Effector CD4-positive, alpha-beta T cell (primary cell): ENCODE data around the gene OLFM1.
"Not testable (repeated sequence)": the region's sequence is repeated elsewhere in the genome, so short reads cannot be mapped to it uniquely, and the experiment has no call there.

Source experiments
- DNase-seq: peaks from one replicate; pipeline ENCODE4 v3.0.0-alpha.2; 2020

The OLFM1 gene

DNA sequence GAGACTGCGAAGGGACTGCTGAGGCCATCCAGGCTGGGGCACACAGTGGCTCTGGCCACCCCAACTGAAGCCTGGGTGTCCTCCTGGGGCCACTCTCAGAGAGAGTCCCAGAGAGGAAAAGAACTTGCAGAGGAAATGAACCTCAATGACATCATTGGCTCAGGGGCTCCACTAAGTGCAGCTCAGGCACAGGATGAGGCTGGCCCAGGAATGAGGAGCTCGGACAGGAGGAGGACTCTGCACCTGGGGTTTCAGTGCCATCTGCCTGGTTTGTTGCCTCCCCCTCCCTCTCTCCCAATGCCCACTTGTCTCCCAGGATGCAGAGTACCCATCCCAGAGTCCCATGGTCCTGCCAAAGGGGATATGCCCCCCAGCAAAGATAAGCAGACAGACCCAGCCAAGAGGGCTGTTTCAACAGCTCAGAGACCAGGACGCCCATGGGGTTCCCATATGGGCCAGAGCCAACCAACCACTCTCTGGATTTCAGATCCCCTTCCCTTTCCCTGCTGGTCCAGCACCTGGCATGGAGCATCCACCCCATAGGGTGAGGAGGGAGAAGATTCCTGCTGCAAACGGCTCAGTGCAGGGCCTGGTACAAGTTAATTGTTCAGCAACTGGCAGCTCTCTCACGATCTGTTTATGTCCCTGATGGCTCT is 26.9 kb upstream of the OLFM1 start:
- no peak for DNase-seq

DNA sequence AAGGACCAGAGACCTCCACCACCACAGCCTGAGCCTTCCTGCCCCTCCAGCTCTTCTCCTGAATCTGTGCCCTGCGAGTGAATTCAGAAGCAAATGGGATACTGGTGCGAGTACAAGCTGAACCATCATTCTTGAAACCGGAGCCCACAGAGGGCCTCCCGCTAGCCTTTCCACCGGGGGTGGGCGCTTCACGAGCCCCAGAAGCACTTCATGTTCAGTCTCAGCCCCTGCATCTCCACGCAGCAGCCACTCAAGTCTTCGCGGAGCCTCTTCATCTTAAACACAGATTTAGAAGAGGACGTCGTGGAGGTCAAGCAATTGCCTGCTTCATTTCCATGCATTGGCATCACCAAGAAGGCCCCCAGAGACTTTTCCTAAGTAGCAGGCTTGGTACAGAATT is 26.0 kb upstream of the OLFM1 start:
- no peak for DNase-seq

DNA sequence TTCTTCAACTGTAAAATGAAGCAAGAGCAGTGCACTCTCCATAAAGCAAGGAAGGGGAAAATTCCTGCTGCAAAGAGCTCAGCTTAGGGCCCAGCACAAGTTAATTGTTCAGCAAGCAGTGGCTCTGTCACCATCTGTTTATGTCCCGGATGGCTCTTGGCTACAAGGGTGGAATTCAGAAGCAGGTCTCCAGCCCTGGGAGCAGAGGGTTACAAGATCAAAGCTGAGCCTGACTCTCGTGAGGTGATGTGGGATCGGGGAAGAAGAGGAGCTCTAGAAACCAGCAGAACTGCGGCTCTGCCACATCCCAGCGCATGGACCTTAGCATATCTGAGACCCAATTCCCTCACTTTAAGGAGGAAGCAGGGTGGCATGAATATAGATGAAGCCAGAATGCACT is 25.2 kb upstream of the OLFM1 start:
- DNase-seq: no peak

- DNase-seq: not testable (repeated sequence)
Measured at GRCh38 chr9:135063466-135063865, 24.0 kb upstream of the OLFM1 start.

DNA sequence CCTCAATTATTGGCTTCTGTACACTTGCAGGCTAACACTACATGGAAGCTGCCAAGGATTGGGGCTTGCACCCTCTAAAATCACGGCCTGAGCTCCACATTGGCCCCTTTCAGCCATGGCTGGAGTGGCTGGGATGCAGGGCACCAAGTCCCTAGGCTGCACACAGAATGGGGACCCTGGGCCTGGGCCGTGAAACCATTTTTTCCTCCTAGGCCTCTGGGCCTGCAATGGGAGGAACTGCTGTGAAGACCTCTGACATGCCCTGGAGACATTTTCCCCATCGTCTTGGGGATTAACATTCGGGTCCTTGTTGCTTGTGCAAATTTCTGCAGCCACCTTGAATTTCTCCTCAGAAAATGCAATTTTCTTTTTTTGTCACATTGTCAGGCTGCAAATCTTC is 23.6 kb upstream of the OLFM1 start:
- DNase-seq: not testable (repeated sequence)

DNA sequence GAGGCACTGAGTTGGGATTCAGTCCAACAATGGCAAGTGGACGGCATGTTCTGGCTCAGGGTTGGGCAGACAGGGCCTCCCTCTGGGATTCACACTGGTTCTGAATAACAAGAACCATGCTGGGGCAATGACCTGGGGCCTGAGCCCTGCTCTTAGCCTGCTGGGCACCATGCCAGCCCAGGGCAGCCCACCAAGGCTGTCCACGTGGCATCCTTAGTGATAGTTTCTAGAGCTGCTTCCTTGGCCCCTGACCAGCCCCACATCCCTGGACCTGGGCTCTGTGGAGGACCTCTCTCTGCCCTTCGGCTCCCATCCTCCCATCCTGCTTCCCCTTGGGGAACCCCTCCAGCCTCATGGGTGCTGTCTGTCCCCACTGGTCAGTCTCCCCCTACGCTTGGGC is 22.3 kb upstream of the OLFM1 start:
- no peak for DNase-seq

DNA sequence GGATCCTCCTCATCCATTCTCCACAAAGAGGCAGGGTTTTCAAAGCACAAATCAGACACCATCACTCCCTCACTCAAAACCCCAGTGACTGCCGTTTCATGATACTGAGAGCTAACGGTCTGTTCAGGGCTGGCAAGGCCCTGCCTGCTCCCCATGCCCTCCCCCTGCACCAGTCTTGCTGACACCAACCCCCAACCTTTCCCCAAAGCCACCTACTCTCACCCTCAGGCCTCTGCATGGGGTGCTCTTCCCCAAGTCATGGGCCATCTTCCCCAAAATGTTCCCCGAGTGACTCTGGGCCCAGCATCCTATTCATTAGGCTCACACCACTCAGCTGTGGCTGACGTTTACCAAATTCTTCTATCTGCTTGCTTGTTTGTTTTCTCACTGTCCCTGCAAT is 21.7 kb upstream of the OLFM1 start:
- DNase-seq: no peak

- no peak for DNase-seq
Measured at GRCh38 chr9:135066291-135066690, 21.2 kb upstream of the OLFM1 start.

DNA sequence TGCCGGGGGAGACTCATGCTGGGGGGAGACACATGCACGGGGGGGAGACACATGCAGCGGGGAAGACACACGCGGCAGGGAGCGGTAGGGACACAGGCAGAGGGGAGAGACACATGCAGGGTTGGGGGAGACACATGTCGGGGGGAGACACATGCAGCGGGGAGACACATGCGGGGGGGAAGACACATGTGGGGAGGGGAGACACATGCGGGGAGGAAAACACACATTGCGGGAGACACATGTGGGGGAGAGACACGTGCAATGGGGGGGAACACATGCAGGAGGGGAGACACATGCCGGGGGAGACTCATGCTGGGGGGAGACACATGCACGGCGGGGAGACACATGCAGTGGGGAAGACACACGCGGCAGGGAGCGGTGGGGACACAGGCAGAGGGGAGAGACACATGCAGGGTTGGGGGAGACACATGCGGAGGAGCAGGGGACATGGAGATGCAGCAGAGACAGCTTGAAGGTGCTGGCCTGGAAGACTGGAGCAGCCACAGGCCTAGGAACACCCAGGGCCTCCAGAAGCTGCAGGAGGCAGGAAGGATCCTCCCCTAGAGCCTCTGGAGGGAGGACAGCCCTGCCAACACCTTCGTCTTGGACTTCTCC is 20.3 kb upstream of the OLFM1 start:
- DNase-seq: no peak

- no peak for DNase-seq
Measured at GRCh38 chr9:135068776-135069415, 18.6 kb upstream of the OLFM1 start.

- DNase-seq: no peak
Measured at GRCh38 chr9:135069558-135070197, 17.8 kb upstream of the OLFM1 start.

DNA sequence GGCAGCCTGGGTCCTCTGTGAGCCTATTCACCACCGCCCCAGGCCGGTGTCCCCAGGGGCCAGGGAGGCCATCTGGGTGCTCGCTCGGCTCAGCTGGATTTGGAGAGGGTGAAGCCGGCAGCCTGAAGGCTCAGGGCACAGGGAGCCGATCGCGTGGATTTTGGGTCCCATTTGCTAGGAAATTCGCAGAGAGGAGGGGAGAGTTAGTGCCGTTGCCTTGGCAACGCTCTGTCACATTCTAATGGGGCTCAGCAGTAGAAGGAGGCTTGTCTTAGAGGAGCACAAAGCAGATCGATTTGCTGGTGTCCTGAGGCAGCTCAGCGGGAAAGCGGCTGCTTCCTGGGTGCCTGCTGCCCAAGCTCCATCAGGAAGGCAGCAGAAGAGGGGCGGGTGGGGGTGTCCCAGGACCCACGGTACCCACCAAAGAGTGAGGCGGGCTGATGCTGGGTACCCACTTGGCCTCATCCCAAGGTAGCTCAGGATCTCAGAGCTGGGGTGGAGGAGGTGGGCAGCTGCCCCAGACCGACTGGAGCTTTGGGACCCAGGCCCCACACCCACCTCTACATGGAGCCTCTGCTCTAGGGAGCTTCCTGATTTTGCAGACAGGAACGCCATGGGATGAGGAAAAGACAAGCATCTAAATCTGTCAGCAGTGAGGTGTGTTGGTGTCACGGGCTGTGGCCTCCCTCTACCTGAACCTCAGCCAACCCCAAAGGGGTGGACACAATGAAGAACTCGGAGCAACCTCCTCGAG is 17.1 kb upstream of the OLFM1 start:
- no peak for DNase-seq

DNA sequence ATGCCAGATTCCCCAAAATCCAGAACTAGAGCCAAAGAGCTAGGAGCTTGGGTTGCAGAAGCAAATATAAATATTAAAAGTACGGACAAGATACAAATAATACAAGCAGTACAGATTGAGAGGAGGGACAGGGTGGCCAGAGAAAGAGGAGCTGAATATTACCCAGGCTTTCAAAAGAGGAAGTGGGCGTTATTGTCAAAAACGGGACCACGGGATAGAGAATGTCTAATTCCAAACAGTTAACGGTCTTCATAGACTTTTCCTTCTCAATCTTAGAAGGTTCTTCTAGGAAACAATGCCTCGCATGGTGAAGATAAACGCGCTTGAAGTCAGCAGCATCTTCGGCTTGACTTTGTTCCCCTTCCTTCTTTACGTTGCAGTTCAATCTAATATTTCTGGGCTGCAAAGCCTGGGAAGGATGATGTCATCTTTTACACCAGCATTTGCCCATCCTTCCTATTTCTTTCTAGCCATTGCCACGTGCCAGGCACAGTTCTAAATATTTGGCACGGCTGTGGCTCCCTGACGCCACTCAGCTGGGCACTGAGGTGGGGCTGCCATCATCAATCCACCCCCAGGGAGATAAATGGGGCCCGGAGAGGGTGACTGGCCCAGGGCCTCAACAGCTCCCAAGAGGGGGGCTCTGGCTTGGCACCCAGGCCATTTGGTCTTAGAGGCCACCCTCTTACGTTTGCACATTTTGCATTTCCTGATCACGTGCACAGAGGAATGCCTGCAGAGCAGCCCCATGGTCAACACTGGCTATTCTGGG is 16.3 kb upstream of the OLFM1 start:
- DNase-seq: no peak

- DNase-seq: no peak
Measured at GRCh38 chr9:135073081-135073740, 14.3 kb upstream of the OLFM1 start.

DNA sequence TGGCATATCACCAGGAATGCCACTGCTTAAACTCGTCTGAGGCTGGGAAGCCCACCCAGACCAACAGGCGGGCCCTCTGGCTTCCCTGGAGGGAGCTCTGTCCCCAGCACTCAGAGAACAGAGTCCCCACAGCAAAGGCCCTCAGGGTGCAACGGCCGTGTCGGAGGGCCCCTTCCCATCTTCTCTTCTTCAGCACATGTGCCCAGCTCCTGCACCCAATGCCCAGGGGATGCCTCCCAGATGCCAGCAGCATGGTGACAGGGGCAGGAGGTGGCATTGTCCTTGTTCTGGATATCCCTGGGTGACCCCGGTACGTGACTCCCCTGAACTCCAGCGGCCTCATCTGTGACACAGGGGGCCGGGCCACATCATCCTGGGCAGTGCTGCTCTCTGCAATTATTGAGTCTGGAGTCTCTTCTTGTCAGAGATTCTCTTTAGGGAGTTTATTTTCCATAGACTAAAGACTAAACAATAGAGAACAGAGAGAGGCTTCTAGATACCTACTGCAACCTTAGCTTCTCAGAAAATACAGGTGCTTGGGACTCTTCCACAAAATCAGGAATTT is 13.6 kb upstream of the OLFM1 start:
- DNase-seq: no peak

GRCh38 chr9:135074354-135075233 is 12.9 kb upstream of the OLFM1 start:
- DNase-seq: no peak

- no peak for DNase-seq
Measured at GRCh38 chr9:135075234-135076142, 12.0 kb upstream of the OLFM1 start.

DNA sequence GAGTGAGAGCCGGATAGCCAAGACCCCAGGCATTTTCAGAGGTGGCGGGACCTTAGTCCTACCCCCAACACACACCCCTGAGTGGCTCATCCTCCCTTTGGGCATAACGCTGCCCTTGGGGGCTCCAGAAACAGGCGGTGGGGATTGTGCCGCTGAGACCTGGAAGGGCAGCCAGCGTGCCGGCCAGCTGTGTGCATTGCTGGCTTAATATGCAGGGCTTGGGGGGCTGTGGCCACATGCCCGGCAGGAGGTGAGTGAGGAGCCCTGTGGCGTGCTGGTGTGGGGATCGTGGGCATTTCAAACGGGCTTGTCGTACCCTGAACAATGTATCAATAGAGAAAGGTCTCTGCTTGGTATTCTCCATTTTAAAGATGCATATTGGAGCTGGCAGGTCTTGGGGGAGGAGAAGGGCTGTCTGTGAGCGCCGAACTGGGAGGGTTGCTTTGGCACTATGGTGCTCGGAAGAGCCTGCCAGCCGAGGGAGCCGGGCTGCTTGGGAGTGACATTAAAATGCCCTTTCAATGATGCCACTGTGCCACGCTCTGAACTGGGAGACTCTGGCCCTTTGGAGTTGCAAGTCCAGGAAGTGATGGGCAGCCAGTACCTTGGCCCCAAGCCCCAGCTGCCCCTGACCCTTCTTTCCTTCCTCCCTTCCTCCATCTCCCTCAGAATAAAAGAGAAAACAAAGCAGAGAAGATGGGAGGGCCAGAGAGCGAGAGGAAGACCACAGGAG is 11.2 kb upstream of the OLFM1 start:
- no peak for DNase-seq
